T-helper 17 cell (primary cell): Measurements from ENCODE around the gene TBX15. TPM values are rescaled to one million over a fixed set of nuclear protein-coding genes. Genes with fewer than 3 reads are reported as not detected.

ENCODE experiments used
- ATAC-seq: fragments of 150-1000 bp; cut with Tn5 transposase; 2 replicates; pipeline ENCODE4 v1.10.0; 2021; ENCODE audit warnings: mild to moderate bottlenecking, moderate library complexity
- DNase-seq, 3 donors: peaks; one replicate each; pipeline versions ENCODE4 v3.0.0 to v3.0.0-alpha.2; 2020 to 2021
- H3K9me3 ChIP-seq: one replicate; pipeline ENCODE4 v1.7.0; 2013; ENCODE audit warnings: low read length, mild to moderate bottlenecking; ENCODE audit not compliant: control insufficient read depth, poor library complexity, severe bottlenecking
- H3K27ac Mint-ChIP-seq: one replicate; pipeline ENCODE4 v1.8.0; 2022; ENCODE audit warnings: mild to moderate bottlenecking, moderate library complexity, mixed read lengths
- H3K27me3 Mint-ChIP-seq: one replicate; pipeline ENCODE4 v1.8.0; 2022; ENCODE audit warnings: mixed read lengths
- H3K36me3 Mint-ChIP-seq: one replicate; pipeline ENCODE4 v1.8.0; 2022; ENCODE audit warnings: low read depth, mixed read lengths
- H3K4me1 Mint-ChIP-seq: one replicate; pipeline ENCODE4 v1.8.0; 2022; ENCODE audit warnings: mild to moderate bottlenecking, mixed read lengths
- H3K4me3 Mint-ChIP-seq: one replicate; pipeline ENCODE4 v1.8.0; 2022; ENCODE audit warnings: mild to moderate bottlenecking, moderate library complexity, mixed read lengths
- total RNA-seq, 4 donors: library from RNA in 2 of 4; stranded (reverse) in 2 of 4; gene quantifications; one replicate each; pipeline ENCODE4 v1.2.3 and lab custom pipeline; 2022 to 2026

TBX15 gene
- total RNA-seq, 2 donors from 2014 or later: not detected

- H3K4me1 Mint-ChIP-seq: no peaks in the 10 kb centered on the region
- no peaks in the 10 kb centered on the region for H3K9me3 ChIP-seq
- H3K4me3 Mint-ChIP-seq: no peak overlapping the region
- no peak overlapping the region for H3K27ac Mint-ChIP-seq
- no peak for ATAC-seq
- no peaks in the 10 kb centered on the region for H3K36me3 Mint-ChIP-seq
- DNase-seq: no peak
- no peaks in the 10 kb centered on the region for H3K27me3 Mint-ChIP-seq
These were observed 106.4 kb downstream of the TBX15 start for GRCh38 chr1:118881751-118882150.

GRCh38 chr1:118878661-118879060 lies 109.5 kb downstream of the TBX15 start:
- DNase-seq (no peak), ATAC-seq (no peak)
- H3K4me3 Mint-ChIP-seq: no peak overlapping the region
- H3K27ac Mint-ChIP-seq: no peak overlapping the region
- no peaks in the 10 kb centered on the region for H3K36me3 Mint-ChIP-seq
- no peaks in the 10 kb centered on the region for H3K27me3 Mint-ChIP-seq
- no peaks in the 10 kb centered on the region for H3K9me3 ChIP-seq
- H3K4me1 Mint-ChIP-seq: no peaks in the 10 kb centered on the region

GRCh38 chr1:118877668-118878396 lies 110.3 kb downstream of the TBX15 start:
- Mint-ChIP-seq H3K36me3 (no peaks in the 10 kb centered on the region), H3K4me1 (no peaks in the 10 kb centered on the region), H3K27ac (no peak overlapping the region), H3K27me3 (no peaks in the 10 kb centered on the region), H3K4me3 (no peak overlapping the region)
- no peak for ATAC-seq
- DNase-seq: no peak
- H3K9me3 ChIP-seq: no peaks in the 10 kb centered on the region

- H3K9me3 ChIP-seq: no peaks in the 10 kb centered on the region
- no peaks in the 10 kb centered on the region for H3K36me3 Mint-ChIP-seq
These were observed 116.5 kb downstream of the TBX15 start for GRCh38 chr1:118871582-118872171.

GRCh38 chr1:118868387-118868786 lies 119.8 kb downstream of the TBX15 start:
- Mint-ChIP-seq H3K4me3 (no peak overlapping the region), H3K27ac (no peak overlapping the region), H3K36me3 (no peaks in the 10 kb centered on the region), H3K27me3 (no peaks in the 10 kb centered on the region), H3K4me1 (no peaks in the 10 kb centered on the region)
- DNase-seq (no peak), ATAC-seq (no peak)
- H3K9me3 ChIP-seq: no peaks in the 10 kb centered on the region

More at GRCh38 chr1:118871582-118872171, 116.5 kb downstream of the TBX15 start:
- ATAC-seq (no peak), DNase-seq (no peak)
- H3K4me3 Mint-ChIP-seq: no peak overlapping the region
- H3K27ac Mint-ChIP-seq: no peak overlapping the region
- H3K4me1 Mint-ChIP-seq: no peaks in the 10 kb centered on the region
- H3K27me3 Mint-ChIP-seq: no peaks in the 10 kb centered on the region

- Mint-ChIP-seq H3K4me3 (no peak overlapping the region), H3K27ac (no peak overlapping the region), H3K36me3 (no peaks in the 10 kb centered on the region), H3K27me3 (no peaks in the 10 kb centered on the region), H3K4me1 (no peaks in the 10 kb centered on the region)
- DNase-seq (no peak), ATAC-seq (no peak)
- no peaks in the 10 kb centered on the region for H3K9me3 ChIP-seq
These were observed 121.8 kb downstream of the TBX15 start for GRCh38 chr1:118866330-118866729.

- ATAC-seq (no peak), DNase-seq (no peak)
- H3K9me3 ChIP-seq: no peaks in the 10 kb centered on the region
- Mint-ChIP-seq H3K36me3 (no peaks in the 10 kb centered on the region), H3K27ac (no peak overlapping the region), H3K27me3 (no peaks in the 10 kb centered on the region), H3K4me3 (no peak overlapping the region), H3K4me1 (no peaks in the 10 kb centered on the region)
These were observed 124.5 kb downstream of the TBX15 start for GRCh38 chr1:118863688-118864087.

- H3K36me3 Mint-ChIP-seq: no peaks in the 10 kb centered on the region
- DNase-seq: no peak
- no peaks in the 10 kb centered on the region for H3K27me3 Mint-ChIP-seq
- no peak for ATAC-seq
- H3K9me3 ChIP-seq: no peaks in the 10 kb centered on the region
- H3K4me1 Mint-ChIP-seq: no peaks in the 10 kb centered on the region
- no peak overlapping the region for H3K4me3 Mint-ChIP-seq
- no peak overlapping the region for H3K27ac Mint-ChIP-seq
These were observed 125.4 kb downstream of the TBX15 start for GRCh38 chr1:118862755-118863154.

- no peaks in the 10 kb centered on the region for H3K36me3 Mint-ChIP-seq
- no peak for DNase-seq
- no peaks in the 10 kb centered on the region for H3K9me3 ChIP-seq
- H3K4me1 Mint-ChIP-seq: no peaks in the 10 kb centered on the region
- H3K4me3 Mint-ChIP-seq: no peak overlapping the region
- ATAC-seq: no peak
- H3K27ac Mint-ChIP-seq: no peak overlapping the region
- no peaks in the 10 kb centered on the region for H3K27me3 Mint-ChIP-seq
These were observed 126.9 kb downstream of the TBX15 start for GRCh38 chr1:118861216-118861615.

GRCh38 chr1:118859999-118860398 lies 128.1 kb downstream of the TBX15 start:
- no peak for DNase-seq
- H3K36me3 Mint-ChIP-seq: no peaks in the 10 kb centered on the region
- no peaks in the 10 kb centered on the region for H3K9me3 ChIP-seq
- no peak overlapping the region for H3K27ac Mint-ChIP-seq
- no peak for ATAC-seq
- no peaks in the 10 kb centered on the region for H3K27me3 Mint-ChIP-seq
- no peak overlapping the region for H3K4me3 Mint-ChIP-seq
- no peaks in the 10 kb centered on the region for H3K4me1 Mint-ChIP-seq

GRCh38 chr1:118846443-118846842 lies 141.7 kb downstream of the TBX15 start:
- Mint-ChIP-seq H3K36me3 (no peaks in the 10 kb centered on the region), H3K4me3 (no peak overlapping the region), H3K27me3 (no peaks in the 10 kb centered on the region), H3K4me1 (no peaks in the 10 kb centered on the region), H3K27ac (no peak overlapping the region)
- ATAC-seq: no peak
- H3K9me3 ChIP-seq: no peaks in the 10 kb centered on the region
- DNase-seq: no peak

- Mint-ChIP-seq H3K27me3 (no peaks in the 10 kb centered on the region), H3K4me3 (no peak overlapping the region), H3K27ac (no peak overlapping the region), H3K36me3 (no peaks in the 10 kb centered on the region), H3K4me1 (no peaks in the 10 kb centered on the region)
- DNase-seq (no peak), ATAC-seq (no peak)
- H3K9me3 ChIP-seq: no peaks in the 10 kb centered on the region
These were observed 145.5 kb downstream of the TBX15 start for GRCh38 chr1:118842452-118843201.

GRCh38 chr1:118841521-118841920 lies 146.6 kb downstream of the TBX15 start:
- no peak for DNase-seq
- Mint-ChIP-seq H3K4me3 (no peak overlapping the region), H3K27me3 (no peaks in the 10 kb centered on the region), H3K4me1 (no peaks in the 10 kb centered on the region), H3K36me3 (no peaks in the 10 kb centered on the region), H3K27ac (no peak overlapping the region)
- no peaks in the 10 kb centered on the region for H3K9me3 ChIP-seq
- no peak for ATAC-seq
